Mesendoderm (in vitro differentiated cells): Measurements from ENCODE around the gene NANS.

Experiments used
- DNase-seq: peaks from one replicate; pipeline ENCODE4 v3.0.0; 2013
- H2AK5ac ChIP-seq: 2 replicates; pipeline ENCODE4 v1.6.1; 2013; ENCODE audit warnings: low read length, inconsistent platforms
- H2BK120ac ChIP-seq: 2 replicates; pipeline ENCODE4 v1.6.1; 2013; ENCODE audit warnings: low read depth, mild to moderate bottlenecking, low read length, moderate library complexity, mixed read lengths
- H2BK15ac ChIP-seq: replicated peaks from 2 replicates; pipeline ENCODE4 v1.6.1; 2013; ENCODE audit warnings: low read depth, mild to moderate bottlenecking, moderate library complexity
- H2BK5ac ChIP-seq: 2 replicates; pipeline ENCODE4 v1.6.1; 2013; ENCODE audit warnings: low read length, inconsistent platforms
- H3K18ac ChIP-seq: 2 replicates; pipeline ENCODE4 v1.6.1; 2013; ENCODE audit warnings: mild to moderate bottlenecking, low read length, mixed read lengths
- H3K23ac ChIP-seq: one replicate; pipeline ENCODE4 v1.6.1; 2013; ENCODE audit warnings: low read length
- H3K27ac ChIP-seq: 2 replicates; pipeline ENCODE4 v1.5.1; 2013; ENCODE audit warnings: low read depth, mild to moderate bottlenecking, inconsistent platforms, low read length, moderate library complexity
- H3K27me3 ChIP-seq: 2 replicates; pipeline ENCODE4 v1.6.1; 2013; ENCODE audit warnings: low read length, control low read depth, mild to moderate bottlenecking, inconsistent platforms; ENCODE audit not compliant: insufficient read depth, poor library complexity
- H3K36me3 ChIP-seq: 2 replicates; pipeline ENCODE4 v1.6.1; 2013; ENCODE audit warnings: low read length, inconsistent platforms; ENCODE audit not compliant: control insufficient read depth, insufficient read depth
- H3K4ac ChIP-seq: one replicate; pipeline ENCODE4 v1.6.1; 2013; ENCODE audit warnings: low read depth, mild to moderate bottlenecking, low read length, moderate library complexity
- H3K4me1 ChIP-seq: 2 replicates; pipeline ENCODE4 v1.6.1; 2013; ENCODE audit warnings: low read depth, low read length, inconsistent platforms; ENCODE audit not compliant: control insufficient read depth
- H3K4me2 ChIP-seq: 2 replicates; pipeline ENCODE4 v1.6.1; 2013; ENCODE audit warnings: low read length
- H3K4me3 ChIP-seq: 2 replicates; pipeline ENCODE4 v1.5.1; 2013; ENCODE audit warnings: mild to moderate bottlenecking, low read length
- H3K56ac ChIP-seq: one replicate; pipeline ENCODE4 v1.6.1; 2013; ENCODE audit warnings: low read length
- H3K79me1 ChIP-seq: 2 replicates; pipeline ENCODE4 v1.6.1; 2013; ENCODE audit warnings: low read length, inconsistent platforms
- H3K79me2 ChIP-seq: 2 replicates; pipeline ENCODE4 v1.6.1; 2013; ENCODE audit warnings: mild to moderate bottlenecking, low read length; ENCODE audit not compliant: control insufficient read depth, insufficient read depth
- H3K9ac ChIP-seq: 2 replicates; pipeline ENCODE4 v1.6.1; 2013; ENCODE audit warnings: low read length, inconsistent platforms
- H4K5ac ChIP-seq: one replicate; pipeline ENCODE4 v1.6.1; 2013; ENCODE audit warnings: low read length
- H4K8ac ChIP-seq: one replicate; pipeline ENCODE4 v1.6.1; 2013; ENCODE audit warnings: low read depth, mild to moderate bottlenecking, control low read depth, low read length, moderate library complexity
- WGBS: extraction: QIAGEN DNeasy Blood & Tissue Kit; methylation state at CpG from one replicate; pipeline ENCODE4 v1.1.7; 2013; ENCODE audit warnings: low lambda C conversion rate, missing lambda C conversion rate; ENCODE audit not compliant: insufficient coverage; ENCODE audit errors: extremely low coverage; 5-methylcytosine and 5-hydroxymethylcytosine counted together

The NANS gene

GRCh38 chr9:98083061-98083501, 26.5 kb downstream of the NANS start:
- WGBS = no CpG with 5 or more reads among the region's 2 CpGs
- Histone ChIP-seq H3K9ac (no peak overlapping the region), H4K5ac (no peak overlapping the region), H2BK5ac (no peak overlapping the region), H3K4me3 (no peak overlapping the region), H3K27ac (no peak overlapping the region), H3K4me2 (no peak overlapping the region), H3K27me3 (no peaks in the 10 kb centered on the region), H3K36me3 (peaks cover 8% of the 10 kb centered on the region), H4K8ac (no peak overlapping the region), H2BK120ac (no peak overlapping the region), H2AK5ac (no peak overlapping the region), H3K18ac (no peak overlapping the region), H3K23ac (no peak overlapping the region), H3K79me2 (no peaks in the 10 kb centered on the region), H2BK15ac (no peak overlapping the region), H3K56ac (no peak overlapping the region), H3K4me1 (no peaks in the 10 kb centered on the region), H3K4ac (no peak overlapping the region), H3K79me1 (no peaks in the 10 kb centered on the region)
- no peak for DNase-seq

- no peaks in the 10 kb centered on the region for H3K79me1 ChIP-seq
- no peak overlapping the region for H3K4ac ChIP-seq
- no peak for DNase-seq
- H3K4me2 ChIP-seq = no peak overlapping the region
- no peak overlapping the region for H3K18ac ChIP-seq
- H3K27me3 ChIP-seq = no peaks in the 10 kb centered on the region
- no peak overlapping the region for H3K56ac ChIP-seq
- H3K36me3 ChIP-seq = peaks cover 8% of the 10 kb centered on the region
- H3K27ac ChIP-seq = no peak overlapping the region
- H2BK5ac ChIP-seq = no peak overlapping the region
- H3K4me1 ChIP-seq = no peaks in the 10 kb centered on the region
- H2AK5ac ChIP-seq = no peak overlapping the region
- H3K79me2 ChIP-seq = no peaks in the 10 kb centered on the region
- no peak overlapping the region for H4K5ac ChIP-seq
- H3K4me3 ChIP-seq = no peak overlapping the region
- no peak overlapping the region for H3K9ac ChIP-seq
- H4K8ac ChIP-seq = no peak overlapping the region
- H3K23ac ChIP-seq = no peak overlapping the region
- no peak overlapping the region for H2BK15ac ChIP-seq
- no peak overlapping the region for H2BK120ac ChIP-seq
- WGBS = no CpG with 5 or more reads among the region's 7 CpGs
Measured at GRCh38 chr9:98083566-98084183, 27.1 kb downstream of the NANS start.

GRCh38 chr9:98084396-98084795, 27.9 kb downstream of the NANS start:
- H3K4me2 ChIP-seq = no peak overlapping the region
- no peak overlapping the region for H2BK120ac ChIP-seq
- no peak for DNase-seq
- H3K27me3 ChIP-seq = no peaks in the 10 kb centered on the region
- no CpG with 5 or more reads among the region's 3 CpGs for WGBS
- no peak overlapping the region for H3K27ac ChIP-seq
- no peak overlapping the region for H3K9ac ChIP-seq
- H2BK15ac ChIP-seq = no peak overlapping the region
- H3K79me2 ChIP-seq = no peaks in the 10 kb centered on the region
- H2AK5ac ChIP-seq = no peak overlapping the region
- no peak overlapping the region for H2BK5ac ChIP-seq
- no peak overlapping the region for H4K5ac ChIP-seq
- no peak overlapping the region for H3K18ac ChIP-seq
- no peak overlapping the region for H4K8ac ChIP-seq
- H3K23ac ChIP-seq = no peak overlapping the region
- H3K4me3 ChIP-seq = no peak overlapping the region
- no peak overlapping the region for H3K4ac ChIP-seq
- H3K56ac ChIP-seq = no peak overlapping the region
- no peaks in the 10 kb centered on the region for H3K79me1 ChIP-seq
- peaks cover 8% of the 10 kb centered on the region for H3K36me3 ChIP-seq
- no peaks in the 10 kb centered on the region for H3K4me1 ChIP-seq

- H3K27me3 ChIP-seq = no peaks in the 10 kb centered on the region
- no CpG with 5 or more reads among the region's 4 CpGs for WGBS
- no peak overlapping the region for H2BK120ac ChIP-seq
- no peaks in the 10 kb centered on the region for H3K79me2 ChIP-seq
- H2BK15ac ChIP-seq = no peak overlapping the region
- no peak overlapping the region for H3K4me2 ChIP-seq
- H3K36me3 ChIP-seq = peaks cover 8% of the 10 kb centered on the region
- no peak overlapping the region for H3K4me3 ChIP-seq
- H4K5ac ChIP-seq = no peak overlapping the region
- H3K79me1 ChIP-seq = no peaks in the 10 kb centered on the region
- H3K23ac ChIP-seq = no peak overlapping the region
- no peaks in the 10 kb centered on the region for H3K4me1 ChIP-seq
- H4K8ac ChIP-seq = no peak overlapping the region
- H3K9ac ChIP-seq = no peak overlapping the region
- H3K4ac ChIP-seq = no peak overlapping the region
- H2BK5ac ChIP-seq = no peak overlapping the region
- H2AK5ac ChIP-seq = no peak overlapping the region
- DNase-seq = no peak
- no peak overlapping the region for H3K27ac ChIP-seq
- no peak overlapping the region for H3K18ac ChIP-seq
- no peak overlapping the region for H3K56ac ChIP-seq
Measured at GRCh38 chr9:98085058-98085457, 28.5 kb downstream of the NANS start.

- Histone ChIP-seq H2BK15ac (no peak overlapping the region), H3K27ac (no peak overlapping the region), H3K4me2 (no peak overlapping the region), H3K4ac (no peak overlapping the region), H2AK5ac (no peak overlapping the region), H3K79me2 (no peaks in the 10 kb centered on the region), H3K18ac (no peak overlapping the region), H3K23ac (no peak overlapping the region), H3K9ac (no peak overlapping the region), H3K56ac (no peak overlapping the region), H3K4me1 (no peaks in the 10 kb centered on the region), H3K36me3 (peaks cover 6% of the 10 kb centered on the region), H2BK5ac (no peak overlapping the region), H3K79me1 (no peaks in the 10 kb centered on the region), H3K4me3 (no peak overlapping the region), H2BK120ac (no peak overlapping the region), H4K5ac (no peak overlapping the region), H4K8ac (peak overlapping the region; percentile 29), H3K27me3 (no peaks in the 10 kb centered on the region)
- peak; percentile 87 for DNase-seq
- no CpG with 5 or more reads among the region's 7 CpGs for WGBS
Measured at GRCh38 chr9:98085944-98086343, 29.4 kb downstream of the NANS start.

GRCh38 chr9:98086461-98086860, 29.9 kb downstream of the NANS start:
- no peak overlapping the region for H2BK15ac ChIP-seq
- no peak for DNase-seq
- no peak overlapping the region for H3K4me3 ChIP-seq
- H3K27ac ChIP-seq = no peak overlapping the region
- H2BK120ac ChIP-seq = no peak overlapping the region
- H3K4me2 ChIP-seq = no peak overlapping the region
- no peak overlapping the region for H3K4ac ChIP-seq
- H2AK5ac ChIP-seq = no peak overlapping the region
- peaks cover 1% of the 10 kb centered on the region for H3K36me3 ChIP-seq
- H3K9ac ChIP-seq = no peak overlapping the region
- no peak overlapping the region for H3K56ac ChIP-seq
- no CpG with 5 or more reads among the region's 4 CpGs for WGBS
- no peaks in the 10 kb centered on the region for H3K79me1 ChIP-seq
- no peaks in the 10 kb centered on the region for H3K4me1 ChIP-seq
- peak overlapping the region; percentile 29 for H4K8ac ChIP-seq
- H3K79me2 ChIP-seq = no peaks in the 10 kb centered on the region
- no peak overlapping the region for H4K5ac ChIP-seq
- no peak overlapping the region for H3K18ac ChIP-seq
- H2BK5ac ChIP-seq = no peak overlapping the region
- H3K27me3 ChIP-seq = no peaks in the 10 kb centered on the region
- H3K23ac ChIP-seq = no peak overlapping the region
